SK-N-MC (cell line): ENCODE measurements around the gene RTN4R.

Experiments
- EZH2 ChIP-seq: fragments of 200-600 bp; sonication (generic); IDR thresholded peaks from one replicate; pipeline ENCODE4 v1.6.1; 2017; ENCODE audit warnings: antibody characterized with exemption
- POLR2AphosphoS5 ChIP-seq: IDR thresholded peaks from 2 replicates; pipeline ENCODE4 v1.6.1; 2012; ENCODE audit warnings: mild to moderate bottlenecking, low read depth, low read length, borderline replicate concordance

DNA sequence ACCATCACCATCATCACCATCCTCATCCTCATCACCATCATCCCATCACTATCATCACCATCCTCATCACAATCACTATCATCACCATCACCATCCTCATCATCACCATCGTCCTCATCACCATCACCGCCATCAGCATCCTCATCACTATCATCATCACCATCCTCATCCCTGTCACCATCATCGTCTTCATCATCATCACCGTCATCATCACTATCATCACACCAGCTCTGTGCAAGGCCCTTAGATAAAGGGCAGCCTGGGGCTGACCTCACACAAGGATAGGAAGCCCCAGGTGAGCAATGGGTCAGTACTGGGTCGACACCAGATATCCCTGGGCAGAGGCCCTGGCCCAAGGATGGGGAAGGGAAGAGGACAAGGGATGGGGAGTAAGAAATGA lies 16.1 kb downstream of the RTN4R start:
- no peak for TF ChIP-seq POLR2AphosphoS5
- TF ChIP-seq EZH2 = no peak
